Endodermal cell (in vitro differentiated cells): ENCODE results near the gene SRRM4. TPM values are rescaled to one million over a fixed set of nuclear protein-coding genes. Genes with fewer than 3 reads are reported as not detected.

ENCODE experiments used
- DNase-seq: peaks from one replicate; pipeline ENCODE4 v3.0.0-alpha.2; 2017
- H3K27ac ChIP-seq: 2 replicates; pipeline ENCODE4 v1.5.1; 2013; ENCODE audit warnings: mild to moderate bottlenecking, low read depth, low read length, moderate library complexity
- H3K27me3 ChIP-seq: 2 replicates; pipeline ENCODE4 v1.6.1; 2013; ENCODE audit warnings: mild to moderate bottlenecking, low read length, moderate library complexity; ENCODE audit not compliant: insufficient read depth, control insufficient read depth, poor library complexity, severe bottlenecking
- H3K36me3 ChIP-seq: 2 replicates; pipeline ENCODE4 v1.7.0; 2013; ENCODE audit warnings: mild to moderate bottlenecking, low read length, moderate library complexity; ENCODE audit not compliant: control insufficient read depth, insufficient read depth
- H3K4me1 ChIP-seq: one replicate; pipeline ENCODE4 v1.7.0; 2013; ENCODE audit warnings: low read length; ENCODE audit not compliant: control insufficient read depth, insufficient read depth
- H3K4me3 ChIP-seq: 2 replicates; pipeline ENCODE4 v1.5.1; 2013; ENCODE audit warnings: mild to moderate bottlenecking, low read length, moderate library complexity
- H3K9ac ChIP-seq: 2 replicates; pipeline ENCODE4 v1.6.1; 2013; ENCODE audit warnings: mild to moderate bottlenecking, low read length, moderate library complexity; ENCODE audit not compliant: poor library complexity, severe bottlenecking; ENCODE audit errors: extremely low read depth
- H3K9me3 ChIP-seq: 2 replicates; pipeline ENCODE4 v1.6.1; 2013; ENCODE audit warnings: mild to moderate bottlenecking, low read length, moderate library complexity; ENCODE audit not compliant: control insufficient read depth
- H3K27ac Mint-ChIP-seq: 2 replicates; pipeline ENCODE4 v1.8.0; 2020; ENCODE audit warnings: mixed read lengths
- H3K27me3 Mint-ChIP-seq: 2 replicates; pipeline ENCODE4 v1.8.0; 2021; ENCODE audit warnings: mild to moderate bottlenecking, mixed read lengths; ENCODE audit not compliant: insufficient read depth
- H3K36me3 Mint-ChIP-seq: 2 replicates; pipeline ENCODE4 v1.8.0; 2020; ENCODE audit warnings: low read depth, mixed read lengths
- H3K4me1 Mint-ChIP-seq: 2 replicates; pipeline ENCODE4 v1.8.0; 2020; ENCODE audit warnings: mixed read lengths
- H3K4me3 Mint-ChIP-seq: 2 replicates; pipeline ENCODE4 v1.8.0; 2020; ENCODE audit warnings: mild to moderate bottlenecking, moderate library complexity, mixed read lengths
- H3K9me3 Mint-ChIP-seq: 2 replicates; pipeline ENCODE4 v1.8.0; 2020; ENCODE audit warnings: mild to moderate bottlenecking, mixed read lengths
- CTCF ChIP-seq: fragments of 200-600 bp; sonication (generic); conservative IDR thresholded peaks from 2 replicates; pipeline ENCODE4 v1.5.0; 2021; ENCODE audit warnings: antibody characterized with exemption, mild to moderate bottlenecking
- WGBS, 2 experiments: methylation state at CpG; one replicate each; pipeline versions ENCODE4 v1.1.5 to v1.1.7; 2013; ENCODE audit warnings: missing lambda C conversion rate in 2 of 2, mixed read lengths in 1 of 2; ENCODE audit not compliant: insufficient coverage in 1 of 2, insufficient read length in 1 of 2; 5-methylcytosine and 5-hydroxymethylcytosine counted together
- total RNA-seq, 2 donors: library from RNA; stranded (reverse); fragmentation: NEBNext Ultra II Directional in 1 of 2; extraction: Animal tissue kit (Norgen Biotek cat#: 25700) in 1 of 2; gene quantifications; 2 replicates in 1 of 2; 3 replicates in 1 of 2; pipeline ENCODE4 v1.2.1, GENCODE V29; 2021

The SRRM4 gene
- total RNA-seq, 2 donors from 2014 or later = 0.44 to 0.71 TPM

DNA sequence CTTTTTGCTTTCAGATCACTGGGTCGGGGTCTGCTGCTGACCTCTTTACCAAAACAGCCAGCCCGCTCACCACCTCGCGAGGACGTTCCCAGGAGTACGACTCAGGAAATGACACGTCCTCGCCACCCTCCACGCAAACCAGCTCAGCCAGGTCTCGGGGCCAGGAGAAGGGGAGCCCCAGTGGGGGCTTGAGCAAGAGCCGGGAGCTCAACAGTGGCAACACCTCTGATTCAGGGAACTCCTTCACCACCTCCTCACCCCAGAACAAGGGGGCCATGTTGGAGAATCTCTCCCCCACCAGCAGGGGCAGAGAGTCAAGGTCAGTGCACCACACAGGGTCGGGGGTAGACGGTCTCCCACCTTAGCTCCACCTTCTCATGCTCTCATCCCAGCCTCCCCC is 164.0 kb downstream of the SRRM4 start:
- Histone ChIP-seq H3K4me1 (no peaks in the 10 kb centered on the region), H3K9me3 (no peaks in the 10 kb centered on the region), H3K9ac (no peak overlapping the region), H3K27ac (no peak overlapping the region), H3K36me3 (no peaks in the 10 kb centered on the region), H3K27me3 (no peaks in the 10 kb centered on the region), H3K4me3 (no peak overlapping the region)
- peaks cover 9% of the 10 kb centered on the region for H3K4me1 Mint-ChIP-seq
- H3K9me3 Mint-ChIP-seq = no peaks in the 10 kb centered on the region
- 74 to 84% methylated on average over 8 to 13 of the region's 13 CpGs for WGBS, 2 experiments
- H3K27me3 Mint-ChIP-seq = no peaks in the 10 kb centered on the region
- TF ChIP-seq CTCF = peak; percentile 52
- H3K36me3 Mint-ChIP-seq = peaks cover 5% of the 10 kb centered on the region
- peak overlapping the region; percentile 41 for H3K27ac Mint-ChIP-seq
- peak overlapping the region; percentile 25 for H3K4me3 Mint-ChIP-seq
- peak; percentile 79 for DNase-seq

DNA sequence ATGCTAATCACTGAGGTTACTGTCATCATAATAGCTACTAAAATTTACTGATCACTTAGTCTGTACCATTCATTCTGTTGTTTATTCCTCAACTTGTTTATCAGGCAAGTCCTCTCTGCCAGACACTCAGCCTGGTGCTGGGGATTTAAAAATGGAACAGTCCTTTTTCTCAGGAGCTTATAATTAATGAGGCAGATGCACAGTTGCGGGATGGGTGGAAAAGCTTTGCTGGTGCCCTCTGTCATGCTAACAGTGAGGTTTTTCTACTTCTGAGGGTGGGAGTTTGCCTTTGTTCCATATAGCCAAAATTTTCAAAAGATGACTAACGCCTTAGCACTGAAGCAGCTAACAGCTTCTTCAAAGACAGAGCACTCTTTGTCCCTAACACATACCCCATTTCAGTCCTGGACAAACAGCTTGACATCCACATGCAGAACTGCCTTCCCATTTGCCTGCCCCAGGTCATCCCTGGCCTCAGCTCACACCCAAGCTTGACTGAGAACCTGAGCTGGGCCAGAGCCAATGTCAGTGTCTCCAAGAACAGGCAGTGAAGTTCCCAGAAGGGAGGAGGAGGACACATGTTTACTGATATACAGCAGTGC is 166.6 kb downstream of the SRRM4 start:
- no peak for TF ChIP-seq CTCF
- no peaks in the 10 kb centered on the region for H3K27me3 Mint-ChIP-seq
- H3K27ac Mint-ChIP-seq = no peak overlapping the region
- no peak overlapping the region for H3K4me3 ChIP-seq
- H3K4me1 Mint-ChIP-seq = peaks cover 9% of the 10 kb centered on the region
- no peak overlapping the region for H3K27ac ChIP-seq
- H3K36me3 ChIP-seq = no peaks in the 10 kb centered on the region
- peaks cover 9% of the 10 kb centered on the region for H3K9me3 Mint-ChIP-seq
- no peaks in the 10 kb centered on the region for H3K27me3 ChIP-seq
- H3K9ac ChIP-seq = no peak overlapping the region
- H3K4me3 Mint-ChIP-seq = no peak overlapping the region
- WGBS, 2 experiments = 81% methylated on average over 2 of the region's 2 CpGs; no CpG with 5 or more reads in 1 of the 2 experiments
- no peaks in the 10 kb centered on the region for H3K4me1 ChIP-seq
- no peak for DNase-seq
- peaks cover 15% of the 10 kb centered on the region for H3K36me3 Mint-ChIP-seq
- H3K9me3 ChIP-seq = peaks cover 14% of the 10 kb centered on the region

- peaks cover 18% of the 10 kb centered on the region for H3K4me1 Mint-ChIP-seq
- H3K27ac Mint-ChIP-seq = no peak overlapping the region
- Histone ChIP-seq H3K9me3 (peaks cover 14% of the 10 kb centered on the region), H3K9ac (no peak overlapping the region), H3K27me3 (no peaks in the 10 kb centered on the region), H3K36me3 (no peaks in the 10 kb centered on the region), H3K4me1 (no peaks in the 10 kb centered on the region), H3K27ac (no peak overlapping the region), H3K4me3 (no peak overlapping the region)
- H3K27me3 Mint-ChIP-seq = no peaks in the 10 kb centered on the region
- no peak for DNase-seq
- WGBS, 2 experiments = 84 to 93% methylated on average over 5 to 7 of the region's 7 CpGs
- no peak overlapping the region for H3K4me3 Mint-ChIP-seq
- peaks cover 9% of the 10 kb centered on the region for H3K9me3 Mint-ChIP-seq
- H3K36me3 Mint-ChIP-seq = peaks cover 15% of the 10 kb centered on the region
- TF ChIP-seq CTCF = no peak
Observed at GRCh38 chr12:119149270-119149669, 167.9 kb downstream of the SRRM4 start.
